HepG2 (cell line): ENCODE measurements around the gene ZNF273. TPM values are rescaled to one million over a fixed set of nuclear protein-coding genes. Genes with fewer than 3 reads are reported as not detected.

Experiments used
- FOXP1 ChIP-seq, 2 experiments: fragments of 450-650 bp in 1 of 2; IDR thresholded peaks; 2 replicates each; pipeline ENCODE4 v1.6.1; 2017 to 2018; ENCODE audit warnings: antibody characterized with exemption in 1 of 2
- NCOA1 ChIP-seq: sonication (generic); formaldehyde crosslinking; IDR thresholded peaks from 2 replicates; pipeline ENCODE4 v1.9.0; 2021; ENCODE audit warnings: missing genetic modification reagents
- NPAS2 ChIP-seq: sonication (generic); formaldehyde crosslinking; IDR thresholded peaks from 2 replicates; pipeline ENCODE4 v1.8.0; 2022; ENCODE audit warnings: mild to moderate bottlenecking, missing genetic modification reagents, borderline replicate concordance
- PHF5A ChIP-seq: IDR thresholded peaks from one replicate; pipeline ENCODE4 v1.6.1; 2018; ENCODE audit warnings: low read depth, missing genetic modification reagents; ENCODE audit not compliant: unreplicated experiment
- PHF8 ChIP-seq: sonication (generic); formaldehyde crosslinking; IDR thresholded peaks from 2 replicates; pipeline ENCODE4 v1.5.0; 2020; ENCODE audit warnings: missing genetic modification reagents
- RELA ChIP-seq: sonication (generic); formaldehyde crosslinking; IDR thresholded peaks from 2 replicates; pipeline ENCODE4 v1.4.0; 2020; ENCODE audit warnings: missing genetic modification reagents
- SNAPC2 ChIP-seq: sonication (generic); formaldehyde crosslinking; IDR thresholded peaks from 2 replicates; pipeline ENCODE4 v1.8.1; 2022; ENCODE audit warnings: mild to moderate bottlenecking, missing genetic modification reagents
- TFE3 ChIP-seq: IDR thresholded peaks from 2 replicates; pipeline ENCODE4 v1.6.1; 2016
- ZBTB37 ChIP-seq: sonication (generic); formaldehyde crosslinking; IDR thresholded peaks from 2 replicates; pipeline ENCODE4 v1.4.0; 2020; ENCODE audit warnings: mild to moderate bottlenecking, missing genetic modification reagents
- ZBTB8A ChIP-seq: sonication (generic); formaldehyde crosslinking; IDR thresholded peaks from 2 replicates; pipeline ENCODE4 v1.4.0; 2020; ENCODE audit warnings: mild to moderate bottlenecking, low read depth, missing genetic modification reagents, borderline replicate concordance
- ZFP41 ChIP-seq: sonication (generic); formaldehyde crosslinking; IDR thresholded peaks from 2 replicates; pipeline ENCODE4 v1.4.0; 2020; ENCODE audit warnings: mild to moderate bottlenecking, missing genetic modification reagents, borderline replicate concordance
- ZNF225 ChIP-seq: sonication (generic); formaldehyde crosslinking; IDR thresholded peaks from 2 replicates; pipeline ENCODE4 v1.4.0; 2020; ENCODE audit warnings: mild to moderate bottlenecking, missing genetic modification reagents
- ZNF33A ChIP-seq: sonication (generic); formaldehyde crosslinking; IDR thresholded peaks from 2 replicates; pipeline ENCODE4 v1.5.1; 2020; ENCODE audit warnings: missing genetic modification reagents, mild to moderate bottlenecking, moderate library complexity, borderline replicate concordance
- ZNF878 ChIP-seq: sonication (generic); formaldehyde crosslinking; IDR thresholded peaks from 2 replicates; pipeline ENCODE4 v1.8.1; 2023; ENCODE audit warnings: mild to moderate bottlenecking, missing genetic modification reagents, moderate library complexity
- polyA plus RNA-seq, 8 experiments: library from polyadenylated mRNA; depleted of rRNA in 3 of 8; stranded (reverse) in 7 of 8; unstranded in 1 of 8; fragments of >200 nt; fragmentation: Illumina TruSeq in 4 of 8; extraction: Trizol in 4 of 8; gene quantifications; 2 replicates each; pipeline versions ENCODE4 v1.2.1 to v1.2.3, GENCODE V29; 2011 to 2016; ENCODE audit warnings: low read depth in 4 of 8, missing spikeins in 1 of 8, mixed read lengths in 1 of 8; ENCODE audit not compliant: insufficient read depth in 1 of 8
- total RNA-seq, 5 experiments: library from RNA; depleted of rRNA; stranded (reverse); fragments of >200 nt; fragmentation: Illumina TruSeq; extraction: Trizol; gene quantifications; 2 replicates each; pipeline ENCODE4 v1.2.3, GENCODE V29; 2016; ENCODE audit warnings: low read depth in 1 of 5
- TF ChIP-seq, protein P1 (sequence below): sonication (generic); formaldehyde crosslinking; conservative IDR thresholded peaks from 2 replicates; pipeline ENCODE4 v1.4.0; 2020; ENCODE audit warnings: missing genetic modification reagents
- TF ChIP-seq, protein P2 (sequence below): sonication (generic); formaldehyde crosslinking; IDR thresholded peaks from 2 replicates; pipeline ENCODE4 v1.5.0; 2020; ENCODE audit warnings: missing genetic modification reagents
- TF ChIP-seq, protein P3 (sequence below): sonication (generic); formaldehyde crosslinking; IDR thresholded peaks from 2 replicates; pipeline ENCODE4 v1.8.1; 2023; ENCODE audit warnings: mild to moderate bottlenecking, inconsistent platforms, moderate library complexity, missing genetic modification reagents, borderline replicate concordance
- TF ChIP-seq, protein P4 (sequence below): sonication (generic); formaldehyde crosslinking; IDR thresholded peaks from 2 replicates; pipeline ENCODE4 v1.4.0; 2020; ENCODE audit warnings: missing genetic modification reagents

The ZNF273 gene
- total and polyA plus RNA-seq, 2 of the 13 experiments (the other 11 are each of a cell fraction or from before 2014, with no cell fraction given) = 1.7 to 5.8 TPM

DNA sequence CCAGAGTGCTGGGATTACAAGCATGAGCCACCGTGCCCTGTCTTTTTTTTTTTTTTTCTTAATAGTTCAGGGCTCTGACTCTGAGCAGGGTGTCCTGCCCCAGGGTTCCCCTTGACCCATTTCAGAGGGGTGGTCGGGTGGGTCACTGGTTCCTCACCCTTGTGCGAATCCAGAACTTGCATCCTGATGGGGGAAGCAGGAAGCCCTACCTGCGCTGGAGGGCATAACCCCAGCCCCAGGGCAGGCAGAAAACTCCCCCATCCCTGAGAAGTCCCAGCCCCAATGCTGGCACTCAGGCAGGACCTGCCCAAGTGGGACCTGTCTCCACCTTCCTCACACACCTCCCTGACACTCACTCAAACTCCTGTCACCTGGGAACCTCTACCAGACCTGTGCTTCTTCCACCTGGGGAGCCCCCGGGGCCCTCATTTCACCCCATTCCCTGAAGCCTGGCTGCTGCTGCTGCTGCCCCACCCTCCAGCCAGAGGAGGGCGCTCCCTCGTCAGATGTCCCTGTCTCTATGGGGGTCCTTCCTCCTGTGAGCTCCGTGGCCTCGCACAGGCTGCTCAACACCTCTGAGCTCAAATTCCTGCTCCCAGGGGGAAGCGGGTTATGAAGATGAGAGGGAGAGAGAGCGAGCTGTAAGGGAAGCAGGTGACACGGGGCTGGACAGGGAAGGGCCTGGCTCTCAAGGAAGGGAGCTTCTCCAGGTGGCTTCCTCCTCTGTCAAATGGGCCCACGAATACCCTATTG, 15.1 kb upstream of the ZNF273 start (continued):
- TF ChIP-seq NPAS2 (CRISPR knock-in tag) = no peak
- no peak for TF ChIP-seq ZNF878 (CRISPR knock-in tag)
- no peak for TF ChIP-seq NCOA1 (CRISPR knock-in tag)
- no peak for TF ChIP-seq ZFP41
- TF ChIP-seq PHF5A = no peak
- TF ChIP-seq, protein P1, sequence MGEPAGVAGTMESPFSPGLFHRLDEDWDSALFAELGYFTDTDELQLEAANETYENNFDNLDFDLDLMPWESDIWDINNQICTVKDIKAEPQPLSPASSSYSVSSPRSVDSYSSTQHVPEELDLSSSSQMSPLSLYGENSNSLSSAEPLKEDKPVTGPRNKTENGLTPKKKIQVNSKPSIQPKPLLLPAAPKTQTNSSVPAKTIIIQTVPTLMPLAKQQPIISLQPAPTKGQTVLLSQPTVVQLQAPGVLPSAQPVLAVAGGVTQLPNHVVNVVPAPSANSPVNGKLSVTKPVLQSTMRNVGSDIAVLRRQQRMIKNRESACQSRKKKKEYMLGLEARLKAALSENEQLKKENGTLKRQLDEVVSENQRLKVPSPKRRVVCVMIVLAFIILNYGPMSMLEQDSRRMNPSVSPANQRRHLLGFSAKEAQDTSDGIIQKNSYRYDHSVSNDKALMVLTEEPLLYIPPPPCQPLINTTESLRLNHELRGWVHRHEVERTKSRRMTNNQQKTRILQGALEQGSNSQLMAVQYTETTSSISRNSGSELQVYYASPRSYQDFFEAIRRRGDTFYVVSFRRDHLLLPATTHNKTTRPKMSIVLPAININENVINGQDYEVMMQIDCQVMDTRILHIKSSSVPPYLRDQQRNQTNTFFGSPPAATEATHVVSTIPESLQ (CRISPR knock-in tag) = no peak
- TF ChIP-seq, protein P2, sequence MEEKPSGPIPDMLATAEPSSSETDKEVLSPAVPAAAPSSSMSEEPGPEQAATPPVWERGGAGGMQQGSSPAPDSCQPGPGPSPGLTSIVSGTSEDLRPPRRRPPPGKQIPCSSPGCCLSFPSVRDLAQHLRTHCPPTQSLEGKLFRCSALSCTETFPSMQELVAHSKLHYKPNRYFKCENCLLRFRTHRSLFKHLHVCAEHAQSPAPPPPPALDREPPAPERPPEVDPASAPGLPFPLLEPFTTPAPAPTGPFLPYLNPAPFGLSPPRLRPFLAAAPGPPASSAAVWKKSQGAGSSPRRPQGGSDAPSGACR = no peak
- TF ChIP-seq, protein P3, sequence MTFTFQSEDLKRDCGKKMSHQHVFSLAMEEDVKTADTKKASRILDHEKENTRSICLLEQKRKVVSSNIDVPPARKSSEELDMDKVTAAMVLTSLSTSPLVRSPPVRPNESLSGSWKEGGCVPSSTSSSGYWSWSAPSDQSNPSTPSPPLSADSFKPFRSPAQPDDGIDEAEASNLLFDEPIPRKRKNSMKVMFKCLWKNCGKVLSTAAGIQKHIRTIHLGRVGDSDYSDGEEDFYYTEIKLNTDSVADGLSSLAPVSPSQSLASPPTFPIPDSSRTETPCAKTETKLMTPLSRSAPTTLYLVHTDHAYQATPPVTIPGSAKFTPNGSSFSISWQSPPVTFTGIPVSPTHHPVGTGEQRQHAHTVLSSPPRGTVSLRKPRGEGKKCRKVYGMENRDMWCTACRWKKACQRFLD (CRISPR knock-in tag) = no peak
- TF ChIP-seq ZBTB37 (CRISPR knock-in tag) = no peak
- TF ChIP-seq RELA (CRISPR knock-in tag) = no peak
- TF ChIP-seq TFE3 (CRISPR knock-in tag) = no peak
- TF ChIP-seq SNAPC2 (CRISPR knock-in tag) = no peak
- no peak; the same call in 1 of the 2 replicates for TF ChIP-seq PHF8 (CRISPR knock-in tag)
- no peak for TF ChIP-seq ZBTB8A
- no peak for TF ChIP-seq ZNF33A
- no peak for TF ChIP-seq ZNF225 (CRISPR knock-in tag)
- TF ChIP-seq FOXP1 (IDR thresholded peaks at IDR 0.05) = no peak
- TF ChIP-seq FOXP1 (CRISPR knock-in tag; IDR thresholded peaks at IDR 0.05) = no peak
- TF ChIP-seq, protein P4, sequence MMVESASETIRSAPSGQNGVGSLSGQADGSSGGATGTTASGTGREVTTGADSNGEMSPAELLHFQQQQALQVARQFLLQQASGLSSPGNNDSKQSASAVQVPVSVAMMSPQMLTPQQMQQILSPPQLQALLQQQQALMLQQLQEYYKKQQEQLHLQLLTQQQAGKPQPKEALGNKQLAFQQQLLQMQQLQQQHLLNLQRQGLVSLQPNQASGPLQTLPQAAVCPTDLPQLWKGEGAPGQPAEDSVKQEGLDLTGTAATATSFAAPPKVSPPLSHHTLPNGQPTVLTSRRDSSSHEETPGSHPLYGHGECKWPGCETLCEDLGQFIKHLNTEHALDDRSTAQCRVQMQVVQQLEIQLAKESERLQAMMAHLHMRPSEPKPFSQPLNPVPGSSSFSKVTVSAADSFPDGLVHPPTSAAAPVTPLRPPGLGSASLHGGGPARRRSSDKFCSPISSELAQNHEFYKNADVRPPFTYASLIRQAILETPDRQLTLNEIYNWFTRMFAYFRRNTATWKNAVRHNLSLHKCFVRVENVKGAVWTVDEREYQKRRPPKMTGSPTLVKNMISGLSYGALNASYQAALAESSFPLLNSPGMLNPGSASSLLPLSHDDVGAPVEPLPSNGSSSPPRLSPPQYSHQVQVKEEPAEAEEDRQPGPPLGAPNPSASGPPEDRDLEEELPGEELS (CRISPR knock-in tag) = no peak
